ENCODE measurements around the gene MYO1F. TPM values are rescaled to one million over a fixed set of nuclear protein-coding genes. Genes with fewer than 3 reads are reported as not detected.

The MYO1F gene
- total and polyA plus RNA-seq, 2 of the 13 experiments (the other 11 are each of a cell fraction or from before 2014, with no cell fraction given): 0.09 to 0.13 TPM

DNA sequence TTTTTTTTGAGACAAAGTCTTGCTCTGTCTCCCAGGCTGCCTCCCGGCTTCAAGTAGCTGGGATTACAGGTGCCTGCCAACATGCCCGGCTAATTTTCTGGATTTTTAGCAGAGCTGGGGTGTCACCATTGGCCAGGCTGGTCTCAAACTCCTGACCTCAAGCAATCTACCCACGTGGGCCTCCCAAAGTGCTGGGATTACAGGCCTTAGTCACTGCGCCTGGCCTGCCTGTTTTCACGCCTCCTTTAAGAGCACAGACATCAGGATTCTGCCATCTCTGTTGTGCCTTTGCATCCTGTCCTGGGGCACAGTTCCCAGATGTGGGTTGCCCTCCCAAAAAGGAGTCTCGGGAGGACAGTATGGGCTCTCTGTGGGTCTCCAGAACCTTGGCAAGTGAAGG is 72.3 kb downstream of the MYO1F start:
- BruUV-seq (replicated peaks): no TSS peak
- no peak for DNase-seq (ENCODE audit: low spot score)
- H3K4me3 ChIP-seq (replicated peaks in 1 of 3; ENCODE audit: insufficient read depth in 1 of 3, low read depth in 2 of 3, low read length in 3 of 3): no peak overlapping the region
- H3K9me3 ChIP-seq (ENCODE audit: low read length): no peaks in the 10 kb centered on the region
- no peaks in the 10 kb centered on the region for H4K20me1 ChIP-seq (ENCODE audit: insufficient read depth, low read length)
- no peak overlapping the region for H2AFZ ChIP-seq (ENCODE audit: low read length)
- intact Hi-C loops (cut with micrococcal nuclease; ENCODE audit: unreplicated experiment): no loop called here
- H3K9ac ChIP-seq (ENCODE audit: insufficient read depth, low read depth, low read length): no peak overlapping the region
- CTCF ChIA-PET (ENCODE audit: low intra/inter-chr PET ratio, low total read pairs): interaction anchor here (0.9 kb wide), 1 partner anchor 93 kb away, joined by 3 read pairs; no protein-coding TSS in a partner anchor
- H3K27ac ChIP-seq (ENCODE audit: extremely low read length, insufficient read depth, low read length): no peak overlapping the region
- in situ Hi-C loops (cut with HindIII; ENCODE audit: extremely low pct_ligation_motif_present, low pct_unique_long_range_greater_than_20kb): no loop called here
- peaks cover 34% of the 10 kb centered on the region for H3K4me1 ChIP-seq (ENCODE audit: insufficient read depth, low read length)
- H3K79me2 ChIP-seq (ENCODE audit: insufficient read depth, low read length): no peaks in the 10 kb centered on the region
- peaks cover 0 to 14% of the 10 kb centered on the region in 2 experiments; a peak in 3 of 5 replicates for H3K27me3 ChIP-seq (ENCODE audit: control insufficient read depth in 1 of 2, insufficient read depth in 2 of 2, low read length in 2 of 2)
- TF ChIP-seq HNRNPL (IDR thresholded peaks at IDR 0.05; ENCODE audit: low read depth, low read length) (no peak), LRRFIP1 (CRISPR knock-in tag; conservative IDR thresholded peaks at IDR 0.05) (no peak), ZNF746 (CRISPR knock-in tag; IDR thresholded peaks at IDR 0.05) (peak; percentile 7; the same call in 1 of the 2 replicates)
- FAIRE-seq: no peak
- WGBS (ENCODE audit: low lambda C conversion rate): 61% methylated on average over 6 of the region's 6 CpGs
- no peaks in the 10 kb centered on the region for H3K36me3 ChIP-seq (replicated peaks in 1 of 2; ENCODE audit: control insufficient read depth in 1 of 2, insufficient read depth in 2 of 2, low read length in 2 of 2)
- H3K4me2 ChIP-seq (ENCODE audit: low read depth, low read length): 0 out of 2 replicates have a peak overlapping the region, but pooled peaks have one; percentile 98
- no peak for ATAC-seq
- POLR2A ChIA-PET: interaction anchor here (1.1 to 2.8 kb wide), 6 partner anchors 9 to 81 kb away, joined by 3 to 17 read pairs (median 4); partner anchors contain the start of genes HNRNPM and ZNF414

- Histone ChIP-seq H3K36me3 (replicated peaks in 1 of 2; ENCODE audit: control insufficient read depth in 1 of 2, insufficient read depth in 2 of 2, low read length in 2 of 2) (no peaks in the 10 kb centered on the region), H3K27ac (ENCODE audit: extremely low read length, insufficient read depth, low read length) (no peak overlapping the region), H4K20me1 (ENCODE audit: insufficient read depth, low read length) (no peaks in the 10 kb centered on the region), H3K4me2 (ENCODE audit: low read depth, low read length) (no peak overlapping the region), H3K27me3 (ENCODE audit: control insufficient read depth in 1 of 2, insufficient read depth in 2 of 2, low read length in 2 of 2) (peaks cover 2 to 18% of the 10 kb centered on the region in 2 experiments; a peak in 3 of 5 replicates), H2AFZ (ENCODE audit: low read length) (no peak overlapping the region), H3K79me2 (ENCODE audit: insufficient read depth, low read length) (no peaks in the 10 kb centered on the region), H3K4me1 (ENCODE audit: insufficient read depth, low read length) (peaks cover 37% of the 10 kb centered on the region), H3K4me3 (replicated peaks in 1 of 3; ENCODE audit: insufficient read depth in 1 of 3, low read depth in 2 of 3, low read length in 3 of 3) (no peak overlapping the region), H3K9ac (ENCODE audit: insufficient read depth, low read depth, low read length) (no peak overlapping the region), H3K9me3 (ENCODE audit: low read length) (no peaks in the 10 kb centered on the region)
- ChIA-PET CTCF (ENCODE audit: low intra/inter-chr PET ratio, low total read pairs) (no interaction called here), POLR2A (interaction anchor here (2.8 kb wide), 1 partner anchor 10 kb away, joined by 17 read pairs; the partner anchor contains the start of gene ZNF414)
- FAIRE-seq (no peak), ATAC-seq (no peak), DNase-seq (ENCODE audit: low spot score) (no peak)
- in situ Hi-C loops (cut with HindIII; ENCODE audit: extremely low pct_ligation_motif_present, low pct_unique_long_range_greater_than_20kb): no loop called here
- no TSS peak for BruUV-seq (replicated peaks)
- intact Hi-C loops (cut with micrococcal nuclease; ENCODE audit: unreplicated experiment): no loop called here
- 42% methylated on average over 7 of the region's 7 CpGs for WGBS (ENCODE audit: low lambda C conversion rate)
- no peak for TF ChIP-seq ZNF160 (CRISPR knock-in tag; IDR thresholded peaks at IDR 0.05)
- no peak for TF ChIP-seq SYNCRIP (IDR thresholded peaks at IDR 0.05; ENCODE audit: insufficient read depth, low read depth, low read length)
- TF ChIP-seq ZZZ3 (CRISPR knock-in tag; IDR thresholded peaks at IDR 0.05; ENCODE audit: borderline replicate concordance): no peak
- TF ChIP-seq, protein P1, sequence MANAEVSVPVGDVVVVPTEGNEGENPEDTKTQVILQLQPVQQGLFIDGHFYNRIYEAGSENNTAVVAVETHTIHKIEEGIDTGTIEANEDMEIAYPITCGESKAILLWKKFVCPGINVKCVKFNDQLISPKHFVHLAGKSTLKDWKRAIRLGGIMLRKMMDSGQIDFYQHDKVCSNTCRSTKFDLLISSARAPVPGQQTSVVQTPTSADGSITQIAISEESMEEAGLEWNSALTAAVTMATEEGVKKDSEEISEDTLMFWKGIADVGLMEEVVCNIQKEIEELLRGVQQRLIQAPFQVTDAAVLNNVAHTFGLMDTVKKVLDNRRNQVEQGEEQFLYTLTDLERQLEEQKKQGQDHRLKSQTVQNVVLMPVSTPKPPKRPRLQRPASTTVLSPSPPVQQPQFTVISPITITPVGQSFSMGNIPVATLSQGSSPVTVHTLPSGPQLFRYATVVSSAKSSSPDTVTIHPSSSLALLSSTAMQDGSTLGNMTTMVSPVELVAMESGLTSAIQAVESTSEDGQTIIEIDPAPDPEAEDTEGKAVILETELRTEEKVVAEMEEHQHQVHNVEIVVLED (CRISPR knock-in tag; IDR thresholded peaks at IDR 0.05; ENCODE audit: borderline replicate concordance): no peak
- no peak for TF ChIP-seq ZBTB4 (CRISPR knock-in tag; IDR thresholded peaks at IDR 0.05; ENCODE audit: borderline replicate concordance)
Measured at GRCh38 chr19:8504171-8504570, 73.1 kb downstream of the MYO1F start.

Measured in HepG2 (cell line).